ENCODE measurements around the gene NAT14.
A peak's percentile ranks its signal among the peaks of the same experiment; 100 is the strongest.

The NAT14 gene, protein sequence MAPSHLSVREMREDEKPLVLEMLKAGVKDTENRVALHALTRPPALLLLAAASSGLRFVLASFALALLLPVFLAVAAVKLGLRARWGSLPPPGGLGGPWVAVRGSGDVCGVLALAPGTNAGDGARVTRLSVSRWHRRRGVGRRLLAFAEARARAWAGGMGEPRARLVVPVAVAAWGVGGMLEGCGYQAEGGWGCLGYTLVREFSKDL

DNA sequence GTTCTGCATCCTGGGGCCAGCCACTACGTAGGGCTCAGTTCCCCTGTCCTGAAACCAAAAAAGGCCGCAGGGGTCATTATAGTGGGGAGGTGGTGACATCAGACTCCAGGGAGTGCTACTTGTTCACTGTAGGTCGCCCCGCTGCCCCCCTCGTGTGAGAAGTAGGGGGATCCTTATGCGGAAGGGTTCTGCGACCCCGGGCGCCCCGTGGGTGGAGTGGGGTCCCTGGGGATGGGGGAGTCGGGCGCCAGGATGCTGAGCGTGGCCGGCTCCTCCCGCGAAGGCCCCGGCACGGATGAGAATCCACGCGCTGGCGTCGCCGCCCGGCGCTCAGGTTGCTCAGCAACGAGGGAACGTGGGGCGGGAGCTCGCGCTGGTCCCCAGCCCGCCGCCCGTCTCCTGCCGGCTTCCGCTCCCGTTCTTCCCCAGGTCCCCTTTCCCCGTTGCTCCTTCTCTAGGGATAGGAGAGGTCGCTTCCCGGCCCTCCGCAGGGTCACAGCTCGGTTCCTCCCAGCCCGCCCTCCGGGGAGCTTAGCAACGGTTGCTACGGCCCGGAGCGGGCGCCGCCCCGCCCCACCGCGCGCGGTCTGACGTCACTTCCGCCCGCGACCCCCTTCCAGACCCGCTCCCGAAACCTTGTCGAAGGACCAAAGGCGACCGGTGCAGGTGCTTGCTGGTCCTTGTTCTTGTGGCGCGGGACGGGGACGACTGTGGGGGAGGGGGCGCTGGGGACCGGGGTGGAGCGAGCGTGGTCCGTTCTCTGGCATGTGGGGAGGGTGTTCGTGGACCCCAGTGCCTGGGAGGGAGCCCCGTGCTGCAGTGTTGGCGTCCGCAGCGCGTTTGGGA is at the start of gene NAT14:
Gene NAT14 (plus strand): TSS at position 596 of the 846 bp plus-strand sequence. CDS start 521 bp downstream, outside the sequence.
- ATAC-seq: peak; percentile 75
- Mint-ChIP-seq H3K27ac (peak within 1 kb of the TSS; percentile 87), H3K4me3 (peak within 1 kb of the TSS; percentile 68), H3K9me3 (no peaks in the 10 kb centered on the region), H3K4me1 (peaks cover 28% of the 10 kb centered on the region), H3K36me3 (peaks cover 20% of the 10 kb centered on the region)
- peak; percentile 65 to 88 for DNase-seq (ENCODE audit: low spot score in 2 of 2)

DNA sequence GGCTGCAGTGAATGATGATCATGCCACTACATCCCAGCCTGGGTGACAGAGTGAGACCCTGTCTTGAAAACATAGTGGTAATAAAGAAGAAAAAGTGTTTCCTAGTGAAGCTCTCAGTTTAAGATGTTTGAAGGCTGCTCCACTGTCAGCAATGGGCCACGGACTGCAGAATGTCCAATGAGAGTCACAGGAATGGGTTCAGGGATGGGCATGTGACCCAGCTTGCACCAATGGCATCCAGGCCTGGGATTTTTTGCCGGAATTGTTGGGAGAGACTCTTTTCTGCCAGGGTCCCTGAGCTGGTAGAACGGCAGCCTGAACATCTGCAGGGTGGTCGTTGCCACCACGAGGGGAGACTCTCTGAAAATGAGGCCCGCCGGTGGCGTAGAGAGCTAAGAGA is 48.1 kb upstream of the NAT14 start:
- H3K36me3 Mint-ChIP-seq: no peaks in the 10 kb centered on the region
- peaks cover 19% of the 10 kb centered on the region for H3K4me1 Mint-ChIP-seq
- ATAC-seq (no peak), DNase-seq (ENCODE audit: low spot score in 2 of 2) (no peak)
- no peak overlapping the region for H3K27ac Mint-ChIP-seq
- H3K9me3 Mint-ChIP-seq: no peaks in the 10 kb centered on the region
- H3K4me3 Mint-ChIP-seq: no peak overlapping the region

DNA sequence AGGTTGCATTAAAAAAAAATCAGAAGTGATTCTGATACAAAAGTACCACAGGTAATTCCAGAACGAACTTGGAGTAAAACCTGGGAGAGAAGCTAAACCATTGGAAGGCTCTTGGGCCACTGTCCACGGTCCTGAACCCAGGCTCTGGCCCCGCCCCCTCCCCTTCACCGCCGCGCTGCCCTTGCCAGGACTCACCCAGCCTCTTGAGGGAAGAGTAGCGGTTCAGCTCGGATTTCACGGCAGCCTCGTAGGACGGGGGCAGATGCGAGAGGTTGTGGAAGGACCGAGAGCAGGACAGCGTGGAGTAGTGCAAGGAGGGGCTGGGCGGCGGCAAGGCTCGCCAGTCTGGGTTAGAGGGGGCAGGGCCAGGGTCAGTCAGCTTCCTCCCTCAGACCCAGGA is 47.6 kb upstream of the NAT14 start:
- Mint-ChIP-seq H3K4me3 (no peak overlapping the region), H3K4me1 (peaks cover 19% of the 10 kb centered on the region), H3K9me3 (no peaks in the 10 kb centered on the region), H3K27ac (no peak overlapping the region), H3K36me3 (no peaks in the 10 kb centered on the region)
- ATAC-seq (no peak), DNase-seq (ENCODE audit: low spot score in 2 of 2) (no peak)

DNA sequence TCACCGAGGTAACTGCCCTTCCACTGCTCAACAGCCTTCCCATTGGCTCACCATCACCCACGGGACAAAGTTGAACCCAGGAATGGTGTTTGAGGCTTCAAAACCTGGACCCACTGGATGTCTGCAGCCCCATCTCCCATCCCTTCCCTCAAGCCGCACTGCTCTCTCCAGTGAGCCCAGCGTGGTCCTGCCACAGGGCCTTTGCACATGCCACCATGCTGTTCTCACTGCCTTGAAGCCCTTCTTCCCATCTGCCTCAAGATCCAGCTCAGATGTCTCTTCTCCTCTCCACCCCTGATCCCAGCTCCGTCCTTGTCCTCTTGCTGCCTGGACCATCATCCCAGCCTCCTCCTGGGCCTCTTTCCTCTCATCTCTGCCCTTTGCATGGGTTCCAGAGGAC is 45.9 kb upstream of the NAT14 start:
- no peaks in the 10 kb centered on the region for H3K36me3 Mint-ChIP-seq
- peaks cover 25% of the 10 kb centered on the region for H3K4me1 Mint-ChIP-seq
- H3K4me3 Mint-ChIP-seq: no peak overlapping the region
- ATAC-seq: no peak
- DNase-seq (ENCODE audit: low spot score in 2 of 2): no peak
- no peak overlapping the region for H3K27ac Mint-ChIP-seq
- H3K9me3 Mint-ChIP-seq: no peaks in the 10 kb centered on the region

DNA sequence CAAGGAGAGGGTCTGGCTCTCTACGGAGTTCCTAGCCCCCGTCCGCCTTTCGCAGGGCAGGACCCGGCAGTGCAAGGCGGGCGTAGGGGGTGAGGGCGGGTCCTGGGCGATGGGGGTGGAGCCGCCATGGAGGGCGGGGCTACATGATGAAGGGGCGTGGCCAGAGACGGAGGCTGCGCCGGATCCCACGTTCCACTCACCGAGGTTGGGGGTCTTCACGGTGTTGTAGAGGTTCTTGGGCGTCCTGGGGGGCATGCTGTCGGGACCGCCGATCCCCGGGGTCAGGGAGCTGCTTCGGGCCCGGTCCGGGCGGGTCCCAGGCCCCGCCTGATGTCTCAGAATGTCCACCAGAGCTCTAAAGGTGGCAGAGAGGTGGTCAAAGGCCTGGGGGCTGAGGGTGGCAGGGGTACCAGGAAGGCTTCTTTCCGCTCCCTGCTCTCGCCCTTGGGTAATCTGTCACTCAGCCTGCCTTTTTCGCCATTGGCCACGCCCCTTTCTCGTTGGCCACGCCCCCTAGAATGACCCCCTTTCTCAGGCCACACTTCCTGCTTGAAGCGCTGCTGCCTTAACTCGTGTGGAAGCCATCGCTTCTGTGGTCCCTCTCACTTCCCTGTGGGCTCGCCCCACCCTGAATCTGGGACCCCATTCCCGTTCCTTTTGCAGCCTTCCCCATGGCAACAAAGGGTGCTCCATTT is 44.4 kb upstream of the NAT14 start:
- ATAC-seq: peak; percentile 31

DNA sequence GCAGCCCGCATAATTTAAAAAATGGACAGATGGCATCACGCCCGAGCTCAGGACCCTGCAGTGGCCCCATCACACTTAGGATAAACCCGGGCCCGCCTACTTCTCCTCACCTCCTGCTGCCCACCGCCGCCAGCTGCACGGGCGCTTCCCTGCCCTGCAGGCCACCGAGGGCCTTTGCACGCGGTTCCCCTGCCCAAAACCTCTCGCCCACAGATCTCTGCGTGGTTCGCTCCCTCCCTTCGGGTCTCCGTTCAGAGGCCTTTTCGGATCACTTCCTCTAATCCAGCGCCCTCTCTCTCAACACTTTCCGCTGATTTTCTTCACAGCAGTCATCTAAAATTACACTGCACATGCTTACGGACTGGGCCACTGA is 43.7 kb upstream of the NAT14 start:
- DNase-seq (ENCODE audit: low spot score in 2 of 2) (no peak), ATAC-seq (no peak)
- Mint-ChIP-seq H3K27ac (no peak overlapping the region), H3K36me3 (no peaks in the 10 kb centered on the region), H3K4me3 (peak overlapping the region; percentile 44), H3K9me3 (no peaks in the 10 kb centered on the region), H3K4me1 (peaks cover 25% of the 10 kb centered on the region)

More for the DNA sequence above, 44.4 kb upstream of the NAT14 start:
- H3K4me1 Mint-ChIP-seq: peaks cover 25% of the 10 kb centered on the region
- no peaks in the 10 kb centered on the region for H3K9me3 Mint-ChIP-seq
- H3K36me3 Mint-ChIP-seq: no peaks in the 10 kb centered on the region
- H3K27ac Mint-ChIP-seq: peak overlapping the region; percentile 8
- peak overlapping the region; percentile 44 for H3K4me3 Mint-ChIP-seq
- no peak for DNase-seq (ENCODE audit: low spot score in 2 of 2)

DNA sequence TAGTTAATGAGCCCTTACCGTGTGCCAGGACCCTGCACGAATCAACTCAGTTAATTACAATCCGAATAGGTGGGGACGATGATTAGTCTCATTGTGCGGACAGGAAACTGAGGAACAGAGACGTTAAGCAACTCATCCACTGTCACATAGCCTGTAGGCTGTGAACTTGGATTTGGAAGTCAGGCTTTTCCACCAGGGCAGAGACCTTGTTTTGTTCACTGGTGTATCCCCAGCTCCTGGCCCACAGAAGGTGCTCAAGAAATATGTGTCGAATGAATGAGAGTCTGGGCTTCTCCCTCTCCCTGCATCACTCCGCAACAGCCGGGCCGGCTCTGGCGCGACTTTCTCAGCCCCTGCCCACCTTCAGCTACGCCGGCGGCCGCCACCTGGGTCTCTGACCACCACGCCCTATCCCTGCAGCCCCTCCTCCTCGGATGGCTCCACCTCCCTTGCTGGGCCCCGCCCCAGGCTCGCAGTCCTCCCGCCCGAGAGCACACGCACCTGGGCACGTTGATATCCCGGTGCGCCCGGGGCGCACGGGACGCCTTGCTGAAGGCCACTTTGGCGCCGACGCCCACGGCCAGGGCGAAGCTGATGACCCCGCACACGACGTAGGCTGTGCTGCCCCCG is 43.2 kb upstream of the NAT14 start:
- no peaks in the 10 kb centered on the region for H3K9me3 Mint-ChIP-seq
- peak overlapping the region; percentile 44 for H3K4me3 Mint-ChIP-seq
- no peaks in the 10 kb centered on the region for H3K36me3 Mint-ChIP-seq
- H3K27ac Mint-ChIP-seq: no peak overlapping the region
- ATAC-seq (no peak), DNase-seq (ENCODE audit: low spot score in 2 of 2) (no peak)
- peaks cover 25% of the 10 kb centered on the region for H3K4me1 Mint-ChIP-seq

DNA sequence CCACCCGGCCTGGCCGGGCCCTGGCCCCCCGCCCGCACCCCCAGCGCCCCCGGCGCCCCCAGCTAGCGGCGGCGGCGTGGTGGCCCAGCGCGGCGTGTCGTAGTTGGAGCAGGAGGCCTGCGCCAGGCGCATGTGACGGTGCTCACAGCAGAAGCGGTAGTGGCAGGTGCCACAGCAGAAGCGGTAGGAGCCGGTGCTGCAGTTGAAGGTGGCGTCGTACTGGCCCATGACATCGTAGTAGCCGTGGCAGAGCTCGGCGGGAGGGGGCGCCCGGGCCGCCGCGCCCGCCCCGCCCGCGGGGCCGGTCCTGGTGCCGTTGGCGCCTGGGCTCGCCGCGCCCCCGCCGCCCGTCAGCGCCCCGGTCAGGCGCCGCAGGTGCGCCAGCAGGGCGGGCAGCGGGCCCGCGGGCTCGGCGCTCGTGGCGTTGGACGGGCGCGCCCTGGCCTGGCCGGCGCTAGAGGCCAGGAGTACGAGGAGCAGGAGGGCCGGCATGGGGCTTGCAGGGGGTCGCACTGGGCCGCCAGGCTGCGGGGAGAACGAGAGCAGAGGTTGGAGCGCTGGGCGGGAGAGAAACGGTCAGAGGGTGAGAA is 42.5 kb upstream of the NAT14 start:
- ATAC-seq (no peak), DNase-seq (ENCODE audit: low spot score in 2 of 2) (no peak)
- Mint-ChIP-seq H3K9me3 (no peaks in the 10 kb centered on the region), H3K36me3 (no peaks in the 10 kb centered on the region), H3K4me3 (no peak overlapping the region), H3K4me1 (peaks cover 25% of the 10 kb centered on the region), H3K27ac (no peak overlapping the region)

DNA sequence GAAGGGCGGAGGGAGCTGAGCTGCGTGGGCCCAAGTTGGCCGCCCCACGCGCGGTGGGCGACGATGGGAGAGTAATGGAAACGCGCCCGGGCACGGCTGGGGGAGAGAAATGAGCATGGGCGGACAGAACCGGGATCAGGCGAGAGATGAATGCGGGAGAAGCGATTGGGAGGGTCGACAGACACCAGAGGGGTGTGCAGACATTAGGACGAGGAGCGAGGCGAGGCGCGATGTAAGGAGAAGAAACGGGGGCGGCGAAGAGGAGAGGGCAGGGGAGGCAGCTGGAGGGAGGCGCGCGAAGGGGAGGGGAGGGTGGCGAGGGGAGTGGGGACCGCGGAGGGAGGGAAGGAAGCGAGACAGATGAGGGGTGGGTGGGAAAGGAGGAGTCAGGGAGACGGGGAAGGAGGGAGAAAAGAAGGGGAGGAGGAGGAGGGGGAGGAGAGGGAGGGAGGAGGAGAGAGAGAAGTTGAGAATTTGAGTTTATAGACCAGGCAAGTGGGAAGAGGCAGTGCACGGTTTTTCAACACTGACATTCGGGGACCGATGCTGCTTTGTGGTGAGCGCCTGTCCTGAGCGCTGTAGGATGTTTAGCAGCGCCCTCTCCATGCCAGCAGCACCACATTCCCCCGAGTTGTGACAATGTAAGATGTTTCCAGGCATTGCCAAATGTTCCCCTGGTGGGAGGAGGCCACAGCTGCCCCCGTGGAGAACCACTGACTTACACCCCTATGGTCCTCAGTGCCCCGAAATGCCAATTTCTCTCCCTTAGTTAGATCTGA is 41.8 kb upstream of the NAT14 start, which contains the start of gene SHISA7:
Gene SHISA7 (minus strand): TSS at position 256 of the 779 bp plus-strand sequence. CDS start 437 bp downstream, outside the sequence.
- peaks cover 25% of the 10 kb centered on the region for H3K4me1 Mint-ChIP-seq
- DNase-seq (ENCODE audit: low spot score in 2 of 2): no peak
- H3K36me3 Mint-ChIP-seq: no peaks in the 10 kb centered on the region
- ATAC-seq: no peak
- no peak within 1 kb of the TSS for H3K4me3 Mint-ChIP-seq
- H3K27ac Mint-ChIP-seq: no peak within 1 kb of the TSS
- H3K9me3 Mint-ChIP-seq: no peaks in the 10 kb centered on the region

DNA sequence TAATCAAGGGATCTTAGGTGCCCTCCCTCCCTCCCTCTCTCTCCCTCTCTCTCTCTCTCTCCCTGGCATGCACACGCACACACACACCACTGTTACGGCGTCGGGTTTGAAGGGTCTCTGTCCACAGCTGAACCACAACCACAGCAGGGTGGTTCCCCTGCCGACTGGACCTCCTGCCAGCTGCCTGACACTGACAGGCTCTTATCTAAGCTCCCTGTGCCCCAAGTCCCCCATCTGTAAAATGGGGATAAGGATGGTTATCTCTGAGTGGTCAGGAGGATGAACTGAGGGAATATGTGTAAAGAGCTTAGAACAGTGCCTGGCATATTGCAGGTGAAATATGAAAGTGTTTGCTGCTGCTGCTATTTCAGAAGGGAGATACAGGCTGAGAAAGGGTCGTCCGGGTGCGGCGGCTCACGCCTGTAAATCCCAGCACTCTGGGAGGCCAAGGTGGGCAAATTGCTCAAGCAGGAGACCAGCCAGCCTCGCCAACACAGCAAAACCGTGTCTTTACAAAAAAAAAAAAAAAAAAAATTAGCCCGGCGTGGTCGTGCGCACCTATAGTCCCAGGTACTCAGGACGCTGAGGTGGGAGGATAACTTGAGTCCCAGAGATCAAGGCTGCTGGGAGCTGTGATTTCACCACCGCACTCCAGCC is 41.0 kb upstream of the NAT14 start:
- ATAC-seq: no peak
- no peaks in the 10 kb centered on the region for H3K9me3 Mint-ChIP-seq
- H3K36me3 Mint-ChIP-seq: no peaks in the 10 kb centered on the region
- H3K4me3 Mint-ChIP-seq: no peak overlapping the region
- H3K27ac Mint-ChIP-seq: no peak overlapping the region
- peaks cover 24% of the 10 kb centered on the region for H3K4me1 Mint-ChIP-seq
- no peak for DNase-seq (ENCODE audit: low spot score in 2 of 2)

DNA sequence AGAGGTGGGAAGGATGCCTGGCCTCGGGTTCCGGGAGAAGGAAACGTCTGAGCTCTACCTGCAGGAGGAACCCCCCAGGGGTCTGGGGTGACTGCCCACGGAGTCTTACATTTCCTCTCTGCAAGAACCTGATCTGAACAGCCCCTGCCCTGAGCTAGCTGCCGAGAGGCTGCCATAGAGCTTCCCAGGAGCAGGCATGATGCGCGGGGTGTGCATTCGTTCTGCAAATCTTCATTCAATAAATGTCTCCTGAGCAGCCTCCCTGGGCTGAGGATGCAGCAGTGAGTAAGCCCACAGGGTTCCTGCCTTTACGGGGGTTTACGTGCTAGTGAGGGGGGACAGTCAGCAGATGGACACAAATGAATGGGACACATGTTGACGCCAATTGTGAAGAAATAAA is 40.3 kb upstream of the NAT14 start:
- Mint-ChIP-seq H3K4me1 (peaks cover 18% of the 10 kb centered on the region), H3K27ac (no peak overlapping the region), H3K4me3 (no peak overlapping the region), H3K9me3 (no peaks in the 10 kb centered on the region), H3K36me3 (no peaks in the 10 kb centered on the region)
- ATAC-seq (no peak), DNase-seq (ENCODE audit: low spot score in 2 of 2) (no peak)

DNA sequence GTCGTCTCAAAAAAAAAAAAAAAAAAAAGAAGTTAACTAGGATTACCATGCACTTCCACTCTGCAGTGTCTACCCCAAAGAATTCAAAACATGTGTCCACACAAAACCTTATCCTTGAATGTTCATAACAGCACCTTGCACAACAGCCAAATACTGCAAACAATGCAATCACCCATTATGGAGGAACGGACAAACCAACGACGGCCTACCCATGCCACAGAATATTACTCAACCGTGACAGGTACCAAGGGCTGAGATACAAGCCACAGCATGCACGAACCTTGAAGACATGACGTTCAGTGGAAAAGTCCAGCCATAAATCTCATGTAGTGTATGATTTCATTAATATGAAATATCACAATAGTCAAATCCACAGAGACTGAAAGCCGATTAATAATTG is 38.9 kb upstream of the NAT14 start:
- no peaks in the 10 kb centered on the region for H3K36me3 Mint-ChIP-seq
- DNase-seq (ENCODE audit: low spot score in 2 of 2) (no peak), ATAC-seq (no peak)
- H3K4me1 Mint-ChIP-seq: peaks cover 13% of the 10 kb centered on the region
- no peaks in the 10 kb centered on the region for H3K9me3 Mint-ChIP-seq
- H3K27ac Mint-ChIP-seq: no peak overlapping the region
- H3K4me3 Mint-ChIP-seq: no peak overlapping the region

DNA sequence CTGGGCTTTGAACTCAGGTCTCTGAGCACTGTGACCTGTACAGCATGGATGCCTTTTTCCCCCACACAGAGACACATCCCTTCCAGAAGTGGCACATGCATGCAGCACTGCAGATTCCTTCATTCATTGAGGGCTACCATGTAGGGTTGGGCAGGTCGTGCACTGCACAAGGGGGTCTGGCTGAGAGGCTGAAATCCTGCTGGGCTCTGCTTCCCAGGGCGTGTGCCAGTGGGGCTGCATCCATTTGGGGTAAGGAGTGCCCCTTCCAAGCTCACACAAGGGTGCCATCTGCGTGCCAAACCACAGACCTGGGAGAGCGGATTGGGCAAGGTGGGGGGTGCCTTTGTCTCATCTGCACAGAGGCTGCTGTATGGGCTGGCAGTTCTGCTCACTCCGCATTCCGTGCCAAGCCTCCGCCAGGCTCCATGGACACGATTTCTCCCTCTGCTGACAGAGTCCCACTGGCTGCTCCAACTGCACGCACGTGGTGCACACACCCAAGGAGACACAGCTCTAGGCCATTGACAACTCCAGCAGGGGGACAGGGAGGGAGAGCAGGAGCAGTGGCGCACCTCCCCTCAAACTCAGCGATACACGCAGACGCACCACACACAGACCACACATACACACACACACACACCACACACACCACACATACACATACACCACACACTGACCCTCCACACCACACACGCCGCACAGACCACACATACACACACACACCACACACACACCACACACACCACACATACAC is 37.4 kb upstream of the NAT14 start:
- Mint-ChIP-seq H3K4me3 (no peak overlapping the region), H3K4me1 (peaks cover 13% of the 10 kb centered on the region), H3K27ac (no peak overlapping the region), H3K36me3 (no peaks in the 10 kb centered on the region), H3K9me3 (no peaks in the 10 kb centered on the region)
- ATAC-seq (peak; percentile 62), DNase-seq (ENCODE audit: low spot score in 2 of 2) (no peak)
